GM18517 (cell line): ENCODE data around the gene BCL2A1.
"Not testable (repeated sequence)": the region's sequence is repeated elsewhere in the genome, so short reads cannot be mapped to it uniquely, and the experiment has no call there.

ENCODE experiments used
- ATAC-seq: cut with Tn5 transposase; IDR thresholded peaks from one replicate; pipeline ENCODE4 v1.9.1; 2021; ENCODE audit warnings: mild to moderate bottlenecking, moderate library complexity; ENCODE audit not compliant: unreplicated experiment

BCL2A1 gene

DNA sequence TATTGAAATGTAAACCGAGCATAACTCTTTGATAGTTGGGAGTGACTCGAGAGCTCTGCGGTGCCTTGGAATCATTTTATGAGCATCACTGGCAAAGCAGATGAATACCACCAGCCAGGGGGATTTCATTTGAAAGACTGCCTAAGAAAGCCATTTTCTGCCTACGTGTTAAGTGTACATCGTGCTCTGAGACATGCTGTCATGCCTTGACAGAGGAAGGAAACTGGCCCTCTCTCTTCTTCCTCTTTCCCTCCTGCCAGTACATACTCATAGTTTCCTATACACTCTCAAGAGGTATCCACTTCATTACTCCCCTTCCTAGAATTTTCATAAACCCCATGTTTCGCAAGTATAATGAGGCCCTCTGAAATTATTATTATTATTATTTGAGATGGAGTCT is 8.8 kb downstream of the BCL2A1 start:
- no peak for ATAC-seq

DNA sequence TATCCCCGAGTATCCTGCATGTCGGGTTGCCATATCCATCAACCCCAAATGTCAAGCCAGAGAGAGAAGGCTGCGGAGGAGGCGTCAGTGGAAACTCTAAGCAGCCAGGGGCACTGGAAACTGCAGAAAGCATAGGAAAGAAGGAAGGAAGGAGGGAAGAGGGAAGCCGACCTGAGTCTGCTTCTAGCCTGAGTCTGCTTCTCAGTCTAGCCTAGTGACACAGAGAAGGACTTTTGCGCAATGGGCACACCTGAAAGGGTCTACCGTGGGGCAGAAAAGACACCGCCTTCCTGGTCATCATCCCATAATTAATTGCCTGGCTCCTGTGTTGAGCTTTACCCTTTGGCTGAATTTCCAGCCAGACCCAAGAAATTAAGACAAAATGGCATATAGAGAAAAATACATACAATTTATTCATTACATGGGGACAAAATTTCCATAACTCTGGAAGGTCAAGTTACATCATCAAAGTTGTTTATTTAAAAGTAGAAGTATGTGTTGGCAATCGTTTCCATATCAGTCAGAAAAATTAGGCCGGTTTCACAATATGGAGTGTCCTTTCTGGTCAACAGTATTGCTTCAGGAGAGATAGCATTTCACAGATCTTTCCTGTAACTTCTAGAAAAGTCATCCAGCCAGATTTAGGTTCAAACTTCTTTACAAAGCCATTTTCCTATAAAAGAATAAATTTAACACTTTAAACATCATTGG is 10.3 kb downstream of the BCL2A1 start:
- ATAC-seq = no peak

DNA sequence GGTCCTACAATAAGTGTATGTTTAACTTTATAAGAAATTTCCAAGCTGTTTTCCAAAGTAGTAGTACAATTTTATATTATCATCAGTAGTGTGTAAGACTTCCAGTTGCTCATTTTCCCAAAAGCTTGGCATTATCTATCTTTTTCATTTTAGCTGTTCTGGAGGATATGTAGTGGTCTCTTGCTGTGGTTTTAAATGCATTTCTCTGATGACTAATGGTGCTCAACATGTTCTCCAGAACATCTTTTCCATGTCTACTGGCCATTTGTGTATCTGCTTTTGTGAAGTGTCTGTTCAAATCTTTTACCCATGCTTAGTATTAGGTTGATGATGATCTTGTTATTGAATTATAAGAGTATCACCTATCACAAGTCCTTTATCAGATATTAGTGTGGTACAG is 13.3 kb downstream of the BCL2A1 start:
- no peak for ATAC-seq

GRCh38 chr15:79956354-79956939 is 14.5 kb downstream of the BCL2A1 start:
- ATAC-seq = no peak

DNA sequence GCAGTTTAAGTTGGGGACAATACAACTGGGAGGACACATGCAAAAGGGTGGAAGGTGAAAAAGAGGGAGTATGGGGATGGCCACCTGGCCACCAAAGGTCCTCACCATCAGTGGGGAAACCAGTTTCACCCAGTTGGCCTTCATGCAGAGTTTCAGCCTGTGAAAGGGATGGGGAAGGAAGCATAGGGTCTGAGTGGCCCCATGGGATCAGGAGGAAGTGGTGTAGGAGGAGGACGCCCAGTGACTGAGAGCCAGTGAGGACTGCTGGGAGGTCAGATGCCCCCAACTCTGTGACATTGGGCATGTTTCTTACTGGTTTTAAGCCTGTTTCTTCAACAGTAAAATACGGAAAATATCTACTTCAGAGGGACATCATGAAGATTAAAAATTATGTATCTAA is 16.3 kb downstream of the BCL2A1 start:
- no peak for ATAC-seq

GRCh38 chr15:79953951-79954444 is 17.0 kb downstream of the BCL2A1 start:
- ATAC-seq = no peak

- no peak for ATAC-seq
These were observed 18.7 kb downstream of the BCL2A1 start for GRCh38 chr15:79952329-79952728.

DNA sequence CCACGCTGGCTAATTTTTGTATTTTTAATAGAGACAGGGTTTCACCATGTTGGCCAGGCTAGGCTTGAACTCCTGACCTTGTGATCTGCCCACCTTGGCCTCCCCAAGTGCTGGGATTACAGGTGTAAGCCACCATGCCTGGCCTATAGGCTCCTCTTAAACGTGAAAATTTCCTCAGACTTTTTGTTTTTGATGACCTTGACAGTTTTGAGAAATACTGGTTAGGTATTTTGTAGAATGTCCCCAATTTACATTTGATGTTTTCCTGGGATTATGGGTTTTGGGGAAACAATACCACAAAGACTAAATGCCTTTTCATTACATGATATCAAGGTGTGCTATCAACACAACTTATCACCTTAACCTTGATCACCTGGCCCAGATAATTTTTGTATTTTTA is 20.7 kb downstream of the BCL2A1 start:
- ATAC-seq = no peak

DNA sequence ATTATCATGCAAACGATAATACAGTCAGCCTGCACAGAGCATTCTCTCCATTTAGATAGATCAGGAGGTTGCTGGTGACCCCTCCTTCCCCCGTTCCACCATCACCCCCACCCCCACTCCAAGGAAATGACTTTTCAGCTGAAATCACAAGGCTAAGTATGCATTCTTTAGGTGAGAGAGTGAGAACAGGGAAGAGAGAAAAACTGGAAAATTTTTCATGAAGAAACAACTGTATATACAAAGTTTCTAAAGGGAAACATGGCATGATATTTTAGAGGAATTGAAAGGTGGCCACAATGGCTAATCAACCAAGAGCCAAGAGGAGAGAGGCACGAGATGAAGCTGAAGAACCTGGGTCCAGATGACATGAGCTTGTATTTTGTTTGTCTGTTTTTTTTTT is 22.2 kb downstream of the BCL2A1 start:
- ATAC-seq = no peak

DNA sequence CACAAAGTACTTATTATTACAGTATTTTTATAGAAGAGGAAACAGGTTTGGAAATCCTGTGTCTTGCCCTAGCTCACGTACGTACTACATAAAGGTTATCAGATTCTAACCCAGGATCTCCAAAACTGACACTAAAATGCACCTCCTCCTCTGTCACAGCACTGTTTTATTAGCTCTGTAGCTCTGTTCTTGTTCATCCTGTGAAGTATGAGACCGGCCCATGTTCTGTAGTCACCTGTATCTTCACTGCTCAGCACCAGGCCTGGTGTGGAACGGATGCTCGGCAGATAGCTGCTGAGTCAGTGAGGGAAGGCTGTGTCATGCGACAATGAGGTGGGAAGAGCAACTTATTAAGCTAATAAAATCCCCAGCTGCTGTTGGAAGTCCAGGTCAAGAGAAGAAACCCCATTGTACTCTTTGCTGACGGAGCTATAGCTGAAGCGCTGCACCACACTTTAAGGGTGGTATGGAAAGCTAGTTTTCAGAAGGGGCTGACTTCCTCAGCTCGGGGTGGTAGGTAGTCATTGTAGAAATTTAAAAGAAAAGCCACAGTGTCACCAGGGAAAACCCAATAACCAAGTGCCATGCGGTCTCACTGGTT is 22.8 kb downstream of the BCL2A1 start:
- no peak for ATAC-seq

DNA sequence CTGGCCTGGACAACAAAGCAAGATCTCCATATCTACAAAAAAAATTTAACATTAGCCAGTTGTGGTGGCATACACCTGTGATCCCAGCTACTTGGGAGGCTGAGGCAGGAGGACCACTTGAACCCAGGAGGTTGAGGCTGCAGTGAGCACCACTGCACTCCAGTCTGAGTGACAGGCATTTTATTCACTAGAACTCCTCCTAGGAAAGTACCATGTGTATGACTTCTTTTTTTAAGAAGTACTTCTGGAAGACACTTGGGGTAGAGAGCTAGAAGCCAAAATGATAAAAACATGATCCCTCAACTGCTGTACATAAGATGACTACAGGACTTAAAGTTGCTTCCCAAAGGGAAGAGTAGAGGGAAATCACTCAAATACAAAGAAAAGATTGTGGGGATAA is 24.0 kb downstream of the BCL2A1 start:
- ATAC-seq = no peak

DNA sequence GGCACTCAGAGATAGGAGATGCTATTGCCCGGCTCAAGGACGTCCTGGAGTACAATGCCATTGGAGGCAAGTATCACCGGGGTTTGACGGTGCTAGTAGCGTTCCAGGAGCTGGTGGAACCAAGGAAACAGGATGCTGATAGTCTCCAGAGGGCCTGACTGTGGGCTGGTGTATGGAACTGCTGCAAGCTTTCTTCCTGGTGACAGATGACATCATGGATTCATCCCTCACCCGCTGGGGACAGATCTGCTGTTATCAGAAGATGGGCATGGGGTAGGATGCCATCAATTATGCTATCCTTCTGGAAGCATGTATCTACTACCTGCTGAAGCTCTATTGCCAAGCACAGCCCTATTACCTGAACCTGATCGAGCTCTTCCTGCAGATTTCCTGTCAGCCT is 26.4 kb downstream of the BCL2A1 start:
- ATAC-seq = no peak

GRCh38 chr15:79943820-79944219 is 27.2 kb downstream of the BCL2A1 start:
- peak; percentile 92 for ATAC-seq

- ATAC-seq = no peak
These were observed 28.1 kb downstream of the BCL2A1 start for GRCh38 chr15:79942741-79943481.

DNA sequence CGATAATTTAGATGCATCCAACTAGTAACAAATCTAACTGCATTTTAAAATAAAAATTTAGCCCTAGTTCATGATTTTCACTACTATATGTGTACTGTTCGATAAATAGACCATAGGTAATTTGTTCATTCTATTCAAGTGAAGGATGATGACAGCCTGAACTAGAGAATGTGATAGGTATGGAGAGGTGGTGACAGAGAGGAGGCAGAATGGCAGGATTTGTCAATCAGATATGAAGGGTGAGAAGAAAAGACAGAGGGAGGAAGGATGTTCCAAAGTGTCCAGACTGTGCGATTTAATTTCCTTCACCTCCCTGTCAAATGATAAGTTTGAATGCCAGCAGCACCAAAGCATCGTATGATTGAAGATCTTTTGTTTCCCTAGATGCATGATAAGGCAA is 31.6 kb downstream of the BCL2A1 start:
- ATAC-seq = no peak

- ATAC-seq = no peak
These were observed 32.9 kb downstream of the BCL2A1 start for GRCh38 chr15:79938143-79938542.

GRCh38 chr15:79935556-79936201 is 35.3 kb downstream of the BCL2A1 start:
- not testable (repeated sequence) for ATAC-seq

- no peak for ATAC-seq
These were observed 37.8 kb downstream of the BCL2A1 start for GRCh38 chr15:79933231-79933630.

- no peak for ATAC-seq
These were observed 38.5 kb downstream of the BCL2A1 start for GRCh38 chr15:79932447-79932846.

- ATAC-seq = no peak
These were observed 40.5 kb downstream of the BCL2A1 start for GRCh38 chr15:79930516-79930915.

DNA sequence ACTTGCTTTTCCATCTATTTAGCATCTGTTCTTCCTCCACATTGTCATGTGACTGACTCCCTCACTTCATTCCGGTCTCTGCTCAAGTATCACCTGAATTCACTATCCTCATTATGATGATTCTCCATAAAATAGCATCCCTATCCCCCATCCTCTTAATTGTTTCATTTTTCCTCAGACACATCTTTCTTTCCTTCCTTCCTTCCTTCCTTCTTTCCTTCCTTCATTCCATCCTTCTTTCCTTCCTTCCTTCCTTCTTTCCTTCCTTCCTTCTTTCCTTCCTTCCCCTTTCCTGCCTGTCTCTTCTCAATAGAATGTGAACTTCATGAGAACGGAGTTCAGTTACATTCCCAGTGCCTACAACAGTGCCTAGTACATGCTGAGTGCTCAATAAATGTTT is 41.6 kb downstream of the BCL2A1 start:
- ATAC-seq = no peak
